ENCODE data around the gene KLF6. TPM values are rescaled to one million over a fixed set of nuclear protein-coding genes. Genes with fewer than 3 reads are reported as not detected.

Gene KLF6
- total and polyA plus RNA-seq, 5 donors from 2014 or later, result 630 to 1,887 (median 680) TPM

- Histone ChIP-seq H3K9me3 (ENCODE audit: control insufficient read depth in 2 of 2, low read length in 2 of 2) (no peaks in the 10 kb centered on the region), H3K27ac (ENCODE audit: insufficient read depth, low read length, poor library complexity, severe bottlenecking) (peak overlapping the region; percentile 84), H3K36me3 (ENCODE audit: control insufficient read depth, insufficient read depth, low read length) (no peaks in the 10 kb centered on the region), H3K4me1 (ENCODE audit: control insufficient read depth, insufficient read depth, low read length, poor library complexity, severe bottlenecking) (peaks cover 61% of the 10 kb centered on the region), H3K4me3 (ENCODE audit: low read depth, low read length) (peak overlapping the region; percentile 58), H3K27me3 (ENCODE audit: control insufficient read depth, insufficient read depth, low read length) (no peaks in the 10 kb centered on the region)
- peaks cover 0 to 1% (median 0%) of the 10 kb centered on the region in 7 donors for H3K9me3 Mint-ChIP-seq
- DNase-seq, result peak in 1 of 3 donors; percentile 81
- H3K36me3 Mint-ChIP-seq, result no peaks in the 10 kb centered on the region
- peak overlapping the region; percentile 81 to 100 (median 89) for H3K27ac Mint-ChIP-seq
- ATAC-seq (ENCODE audit: low read depth in 2 of 2), result peak; percentile 17 to 26
- no peaks in the 10 kb centered on the region for H3K27me3 Mint-ChIP-seq
- peaks cover 24 to 67% (median 51%) of the 10 kb centered on the region in 4 donors for H3K4me1 Mint-ChIP-seq
- peak overlapping the region in 3 of 4 donors; percentile 61 to 80 (median 80) for H3K4me3 Mint-ChIP-seq
Observed at GRCh38 chr10:3757250-3757637, 27.8 kb downstream of the KLF6 start.

GRCh38 chr10:3756360-3756740 is 28.7 kb downstream of the KLF6 start:
- H3K27me3 Mint-ChIP-seq, result no peaks in the 10 kb centered on the region
- H3K9me3 Mint-ChIP-seq, result peaks cover 0 to 1% (median 0%) of the 10 kb centered on the region in 7 donors
- H3K36me3 ChIP-seq (ENCODE audit: control insufficient read depth, insufficient read depth, low read length), result no peaks in the 10 kb centered on the region
- H3K4me3 ChIP-seq (ENCODE audit: low read depth, low read length), result no peak overlapping the region
- no peaks in the 10 kb centered on the region for H3K27me3 ChIP-seq (ENCODE audit: control insufficient read depth, insufficient read depth, low read length)
- H3K36me3 Mint-ChIP-seq, result no peaks in the 10 kb centered on the region
- H3K4me3 Mint-ChIP-seq, result peak overlapping the region in 1 of 4 donors; percentile 2
- peaks cover 19 to 60% (median 48%) of the 10 kb centered on the region in 4 donors for H3K4me1 Mint-ChIP-seq
- no peaks in the 10 kb centered on the region for H3K9me3 ChIP-seq (ENCODE audit: control insufficient read depth in 2 of 2, low read length in 2 of 2)
- ATAC-seq (ENCODE audit: low read depth in 2 of 2) (no peak), DNase-seq (no peak)
- H3K27ac ChIP-seq (ENCODE audit: insufficient read depth, low read length, poor library complexity, severe bottlenecking), result no peak overlapping the region
- H3K4me1 ChIP-seq (ENCODE audit: control insufficient read depth, insufficient read depth, low read length, poor library complexity, severe bottlenecking), result peaks cover 53% of the 10 kb centered on the region
- H3K27ac Mint-ChIP-seq, result peak overlapping the region in 2 of 3 donors; percentile 67 to 100

- H3K4me1 ChIP-seq (ENCODE audit: control insufficient read depth, insufficient read depth, low read length, poor library complexity, severe bottlenecking), result peaks cover 46% of the 10 kb centered on the region
- Mint-ChIP-seq H3K36me3 (no peaks in the 10 kb centered on the region), H3K4me1 (peaks cover 13 to 53% (median 42%) of the 10 kb centered on the region in 4 donors), H3K4me3 (peak overlapping the region in 1 of 4 donors; percentile 38), H3K27ac (peak overlapping the region; percentile 67 to 93 (median 75)), H3K9me3 (peaks cover 0 to 1% (median 0%) of the 10 kb centered on the region in 7 donors), H3K27me3 (no peaks in the 10 kb centered on the region)
- ATAC-seq (ENCODE audit: low read depth in 2 of 2) (no peak), DNase-seq (no peak)
- H3K9me3 ChIP-seq (ENCODE audit: control insufficient read depth in 2 of 2, low read length in 2 of 2), result no peaks in the 10 kb centered on the region
- no peak overlapping the region for H3K4me3 ChIP-seq (ENCODE audit: low read depth, low read length)
- no peak overlapping the region for H3K27ac ChIP-seq (ENCODE audit: insufficient read depth, low read length, poor library complexity, severe bottlenecking)
- no peaks in the 10 kb centered on the region for H3K36me3 ChIP-seq (ENCODE audit: control insufficient read depth, insufficient read depth, low read length)
- H3K27me3 ChIP-seq (ENCODE audit: control insufficient read depth, insufficient read depth, low read length), result no peaks in the 10 kb centered on the region
Observed at GRCh38 chr10:3755440-3756359, 29.3 kb downstream of the KLF6 start.

GRCh38 chr10:3754727-3755439 is 30.1 kb downstream of the KLF6 start:
- H3K4me1 Mint-ChIP-seq, result peaks cover 13 to 47% (median 40%) of the 10 kb centered on the region in 4 donors

GRCh38 chr10:3750854-3751253 is 34.2 kb downstream of the KLF6 start:
- Histone ChIP-seq H3K4me1 (ENCODE audit: control insufficient read depth, insufficient read depth, low read length, poor library complexity, severe bottlenecking) (peaks cover 10% of the 10 kb centered on the region), H3K27me3 (ENCODE audit: control insufficient read depth, insufficient read depth, low read length) (no peaks in the 10 kb centered on the region), H3K36me3 (ENCODE audit: control insufficient read depth, insufficient read depth, low read length) (no peaks in the 10 kb centered on the region), H3K27ac (ENCODE audit: insufficient read depth, low read length, poor library complexity, severe bottlenecking) (no peak overlapping the region), H3K4me3 (ENCODE audit: low read depth, low read length) (no peak overlapping the region), H3K9me3 (ENCODE audit: control insufficient read depth in 2 of 2, low read length in 2 of 2) (no peaks in the 10 kb centered on the region)
- H3K27me3 Mint-ChIP-seq, result no peaks in the 10 kb centered on the region
- H3K4me1 Mint-ChIP-seq, result peaks cover 0 to 11% (median 10%) of the 10 kb centered on the region in 4 donors
- H3K27ac Mint-ChIP-seq, result no peak overlapping the region
- ATAC-seq (ENCODE audit: low read depth in 2 of 2) (no peak), DNase-seq (no peak)
- no peaks in the 10 kb centered on the region for H3K9me3 Mint-ChIP-seq
- no peak overlapping the region for H3K4me3 Mint-ChIP-seq
- H3K36me3 Mint-ChIP-seq, result no peaks in the 10 kb centered on the region

More at GRCh38 chr10:3754727-3755439, 30.1 kb downstream of the KLF6 start:
- peaks cover 0 to 1% (median 0%) of the 10 kb centered on the region in 7 donors for H3K9me3 Mint-ChIP-seq
- peaks cover 41% of the 10 kb centered on the region for H3K4me1 ChIP-seq (ENCODE audit: control insufficient read depth, insufficient read depth, low read length, poor library complexity, severe bottlenecking)
- no peak overlapping the region for H3K27ac ChIP-seq (ENCODE audit: insufficient read depth, low read length, poor library complexity, severe bottlenecking)
- no peaks in the 10 kb centered on the region for H3K36me3 Mint-ChIP-seq
- H3K4me3 Mint-ChIP-seq, result peak overlapping the region in 2 of 4 donors; percentile 38 to 47
- H3K9me3 ChIP-seq (ENCODE audit: control insufficient read depth in 2 of 2, low read length in 2 of 2), result no peaks in the 10 kb centered on the region
- no peak overlapping the region for H3K4me3 ChIP-seq (ENCODE audit: low read depth, low read length)
- peak; percentile 38 for ATAC-seq (ENCODE audit: low read depth in 2 of 2)
- peak in 1 of 3 donors; percentile 62 for DNase-seq
- H3K27ac Mint-ChIP-seq, result peak overlapping the region; percentile 37 to 93 (median 67)
- no peaks in the 10 kb centered on the region for H3K27me3 ChIP-seq (ENCODE audit: control insufficient read depth, insufficient read depth, low read length)
- no peaks in the 10 kb centered on the region for H3K27me3 Mint-ChIP-seq
- no peaks in the 10 kb centered on the region for H3K36me3 ChIP-seq (ENCODE audit: control insufficient read depth, insufficient read depth, low read length)

GRCh38 chr10:3750006-3750816 is 34.8 kb downstream of the KLF6 start:
- Histone ChIP-seq H3K36me3 (ENCODE audit: control insufficient read depth, insufficient read depth, low read length) (no peaks in the 10 kb centered on the region), H3K9me3 (ENCODE audit: control insufficient read depth in 2 of 2, low read length in 2 of 2) (no peaks in the 10 kb centered on the region), H3K27ac (ENCODE audit: insufficient read depth, low read length, poor library complexity, severe bottlenecking) (no peak overlapping the region), H3K4me1 (ENCODE audit: control insufficient read depth, insufficient read depth, low read length, poor library complexity, severe bottlenecking) (peaks cover 5% of the 10 kb centered on the region), H3K27me3 (ENCODE audit: control insufficient read depth, insufficient read depth, low read length) (no peaks in the 10 kb centered on the region), H3K4me3 (ENCODE audit: low read depth, low read length) (no peak overlapping the region)
- no peaks in the 10 kb centered on the region for H3K36me3 Mint-ChIP-seq
- H3K27ac Mint-ChIP-seq, result no peak overlapping the region
- no peak overlapping the region for H3K4me3 Mint-ChIP-seq
- ATAC-seq (ENCODE audit: low read depth in 2 of 2) (no peak), DNase-seq (no peak)
- no peaks in the 10 kb centered on the region for H3K27me3 Mint-ChIP-seq
- no peaks in the 10 kb centered on the region for H3K9me3 Mint-ChIP-seq
- H3K4me1 Mint-ChIP-seq, result peaks cover 0 to 6% (median 5%) of the 10 kb centered on the region in 4 donors

- peaks cover 0 to 6% (median 0%) of the 10 kb centered on the region in 4 donors for H3K4me1 Mint-ChIP-seq
- ATAC-seq (ENCODE audit: low read depth in 2 of 2), result no peak
- Histone ChIP-seq H3K9me3 (ENCODE audit: control insufficient read depth in 2 of 2, low read length in 2 of 2) (no peaks in the 10 kb centered on the region), H3K36me3 (ENCODE audit: control insufficient read depth, insufficient read depth, low read length) (no peaks in the 10 kb centered on the region), H3K4me3 (ENCODE audit: low read depth, low read length) (no peak overlapping the region), H3K27ac (ENCODE audit: insufficient read depth, low read length, poor library complexity, severe bottlenecking) (no peak overlapping the region), H3K27me3 (ENCODE audit: control insufficient read depth, insufficient read depth, low read length) (no peaks in the 10 kb centered on the region), H3K4me1 (ENCODE audit: control insufficient read depth, insufficient read depth, low read length, poor library complexity, severe bottlenecking) (no peaks in the 10 kb centered on the region)
- H3K27me3 Mint-ChIP-seq, result no peaks in the 10 kb centered on the region
- DNase-seq, result no peak
- no peaks in the 10 kb centered on the region for H3K36me3 Mint-ChIP-seq
- H3K9me3 Mint-ChIP-seq, result no peaks in the 10 kb centered on the region
- H3K27ac Mint-ChIP-seq, result no peak overlapping the region
- no peak overlapping the region for H3K4me3 Mint-ChIP-seq
Observed at GRCh38 chr10:3749600-3749999, 35.4 kb downstream of the KLF6 start.
